Panc1 (cell line): ENCODE measurements around the gene SCG5. TPM values are rescaled to one million over a fixed set of nuclear protein-coding genes. Genes with fewer than 3 reads are reported as not detected.

Experiments used
- ATAC-seq: fragments of 200-7000 bp; cut with Tn5 transposase; 2 replicates; pipeline ENCODE4 v1.9.1; 2020; ENCODE audit warnings: mild to moderate bottlenecking, moderate library complexity
- BruUV-seq: library from RNA; stranded (reverse); fragments of 400-500 nt; replicated peaks from 2 replicates; lab custom pipeline; 2021; lab: Mats Ljungman, UMichigan
- CTCF ChIA-PET: fragments of 300-600 bp; sonication (Branson Sonifier 250); formaldehyde crosslinking; loops from one replicate; lab custom pipeline; 2022; ENCODE audit warnings: antibody characterized with exemption; lab: Charles Lee
- POLR2A ChIA-PET: fragments of 300-600 bp; sonication (Branson Sonifier 250); formaldehyde crosslinking; loops from one replicate; lab custom pipeline; 2022; ENCODE audit warnings: antibody characterized with exemption; lab: Charles Lee
- DNase-seq: peaks from one replicate; pipeline ENCODE4 v3.0.0-alpha.2; 2010; ENCODE audit warnings: low read depth, low spot score
- H3K27ac ChIP-seq: 2 replicates; pipeline ENCODE4 v1.5.1; 2011; ENCODE audit warnings: mild to moderate bottlenecking, low read length, inconsistent platforms
- H3K27me3 ChIP-seq: fragments of 200-500 bp; sonication (Bioruptor generic); 2 replicates; pipeline ENCODE4 v1.6.0; 2014; ENCODE audit warnings: low read length, inconsistent platforms; ENCODE audit not compliant: control insufficient read depth, insufficient read depth
- H3K36me3 ChIP-seq: fragments of 200-500 bp; sonication (Bioruptor generic); 2 replicates; pipeline ENCODE4 v1.5.1; 2014; ENCODE audit warnings: inconsistent platforms, mild to moderate bottlenecking, low read length, moderate library complexity; ENCODE audit not compliant: control insufficient read depth, insufficient read depth
- H3K4me1 ChIP-seq: 2 replicates; pipeline ENCODE4 v1.5.1; 2011; ENCODE audit warnings: inconsistent platforms, mild to moderate bottlenecking, low read length, moderate library complexity; ENCODE audit not compliant: control insufficient read depth, insufficient read depth
- H3K4me3 ChIP-seq, 2 experiments: 2 replicates each; pipeline ENCODE4 v1.5.1; 2011 to 2012; ENCODE audit warnings: low read depth in 2 of 2, low read length in 2 of 2, mild to moderate bottlenecking in 2 of 2, inconsistent platforms in 1 of 2, moderate library complexity in 1 of 2
- H3K9me3 ChIP-seq: fragments of 200-500 bp; sonication (Bioruptor generic); 2 replicates; pipeline ENCODE4 v1.5.1; 2014; ENCODE audit warnings: low read depth, mild to moderate bottlenecking, inconsistent platforms, low read length, moderate library complexity; ENCODE audit not compliant: control insufficient read depth, insufficient read depth
- CTCF ChIP-seq: fragments of 450-650 bp; IDR thresholded peaks from 2 replicates; pipeline ENCODE4 v1.5.1; 2017; ENCODE audit warnings: mild to moderate bottlenecking
- POLR2AphosphoS5 ChIP-seq: IDR thresholded peaks from 2 replicates; pipeline ENCODE4 v1.6.1; 2012; ENCODE audit warnings: mild to moderate bottlenecking, low read depth, low read length, moderate library complexity
- REST ChIP-seq, 2 experiments: IDR thresholded peaks; 2 replicates each; pipeline ENCODE4 v1.6.1; 2011 to 2012; ENCODE audit warnings: low read depth in 2 of 2, control low read depth in 1 of 2, low read length in 1 of 2, mild to moderate bottlenecking in 1 of 2, moderate library complexity in 1 of 2; ENCODE audit not compliant: insufficient read depth in 1 of 2
- SIN3A ChIP-seq: IDR thresholded peaks from 2 replicates; pipeline ENCODE4 v1.6.1; 2012; ENCODE audit warnings: low read depth, mild to moderate bottlenecking, low read length, moderate library complexity, borderline replicate concordance; ENCODE audit not compliant: insufficient read depth
- TCF7L2 ChIP-seq: IDR thresholded peaks from 2 replicates; pipeline ENCODE4 v1.6.1; 2011; ENCODE audit warnings: mild to moderate bottlenecking, low read depth, low read length, inconsistent platforms
- in situ Hi-C: cut with HindIII; loops from 2 replicates; pipeline ENCODE4 v1.10.0; 2016; ENCODE audit warnings: low sequenced_read_pairs, low pct_unique_long_range_greater_than_20kb
- intact Hi-C: fragments of 100-400 bp; cut with micrococcal nuclease; formaldehyde crosslinking; loops from one replicate; pipeline ENCODE4 v1.10.0; 2022; ENCODE audit not compliant: unreplicated experiment
- total RNA-seq: library from RNA; stranded (reverse); gene quantifications from one replicate; pipeline ENCODE4 v1.2.1, GENCODE V29; 2021; ENCODE audit not compliant: unreplicated experiment

The SCG5 gene
- total RNA-seq, 1 experiment from 2014 or later, result 0.67 TPM

- ATAC-seq (no peak), DNase-seq (no peak)
- in situ Hi-C loops (no loop called here), intact Hi-C loops (no loop called here)
- Histone ChIP-seq H3K4me1 (no peaks in the 10 kb centered on the region), H3K27ac (no peak overlapping the region), H3K36me3 (peaks cover 64% of the 10 kb centered on the region), H3K4me3 (no peak overlapping the region), H3K27me3 (no peaks in the 10 kb centered on the region), H3K9me3 (no peaks in the 10 kb centered on the region)
- TF ChIP-seq CTCF (no peak), POLR2AphosphoS5 (no peak), SIN3A (no peak), TCF7L2 (no peak), REST (IDR thresholded peaks at IDR 0.05; ENCODE audit: insufficient read depth in 1 of 2, low read depth in 2 of 2, low read length in 1 of 2) (no peak)
- BruUV-seq, result no TSS peak
- ChIA-PET CTCF (no interaction called here), POLR2A (no interaction called here)
These were observed 4.5 kb upstream of the SCG5 start for GRCh38 chr15:32636908-32637567.

GRCh38 chr15:32637704-32638103, 3.8 kb upstream of the SCG5 start:
- Histone ChIP-seq H3K4me1 (no peaks in the 10 kb centered on the region), H3K9me3 (no peaks in the 10 kb centered on the region), H3K4me3 (no peak overlapping the region), H3K36me3 (peaks cover 62% of the 10 kb centered on the region), H3K27me3 (no peaks in the 10 kb centered on the region), H3K27ac (no peak overlapping the region)
- TF ChIP-seq CTCF (no peak), REST (IDR thresholded peaks at IDR 0.05; ENCODE audit: insufficient read depth in 1 of 2, low read depth in 2 of 2, low read length in 1 of 2) (no peak), TCF7L2 (no peak), SIN3A (no peak)
- no peak for DNase-seq
- no peak for ATAC-seq
- in situ Hi-C loops, result no loop called here
- ChIA-PET CTCF (no interaction called here), POLR2A (no interaction called here)
- intact Hi-C loops, result no loop called here
- no TSS peak for BruUV-seq
